ENCODE measurements around the gene S100P.

GRCh38 chr4:6728320-6729029 is 34.8 kb downstream of the S100P start:
- TF ChIP-seq EZH2 (IDR thresholded peaks at IDR 0.05; ENCODE audit: insufficient read depth, poor library complexity, severe bottlenecking) (no peak), EZH2phosphoT487 (IDR thresholded peaks at IDR 0.05; ENCODE audit: insufficient read depth, low read depth) (no peak)

Data from GM23248 (cell line).